SH-SY5Y (cell line): ENCODE measurements around the gene SLC17A6.

Experiments used
- GATA2 ChIP-seq: IDR thresholded peaks from 2 replicates; pipeline ENCODE4 v1.6.1; 2011; ENCODE audit warnings: mild to moderate bottlenecking, low read depth, low read length
- GATA3 ChIP-seq: IDR thresholded peaks from 2 replicates; pipeline ENCODE4 v1.6.1; 2011; ENCODE audit warnings: low read depth, mild to moderate bottlenecking, low read length, moderate library complexity

Gene SLC17A6

GRCh38 chr11:22337596-22338485, at the start of gene SLC17A6:
SLC17A6 (plus strand) TSS chr11:22338381; CDS start chr11:22338534, 153 bp downstream.
- no peak for TF ChIP-seq GATA2
- TF ChIP-seq GATA3 = no peak

GRCh38 chr11:22302368-22302767, 35.8 kb upstream of the SLC17A6 start:
- TF ChIP-seq GATA2 = no peak
- no peak for TF ChIP-seq GATA3

DNA sequence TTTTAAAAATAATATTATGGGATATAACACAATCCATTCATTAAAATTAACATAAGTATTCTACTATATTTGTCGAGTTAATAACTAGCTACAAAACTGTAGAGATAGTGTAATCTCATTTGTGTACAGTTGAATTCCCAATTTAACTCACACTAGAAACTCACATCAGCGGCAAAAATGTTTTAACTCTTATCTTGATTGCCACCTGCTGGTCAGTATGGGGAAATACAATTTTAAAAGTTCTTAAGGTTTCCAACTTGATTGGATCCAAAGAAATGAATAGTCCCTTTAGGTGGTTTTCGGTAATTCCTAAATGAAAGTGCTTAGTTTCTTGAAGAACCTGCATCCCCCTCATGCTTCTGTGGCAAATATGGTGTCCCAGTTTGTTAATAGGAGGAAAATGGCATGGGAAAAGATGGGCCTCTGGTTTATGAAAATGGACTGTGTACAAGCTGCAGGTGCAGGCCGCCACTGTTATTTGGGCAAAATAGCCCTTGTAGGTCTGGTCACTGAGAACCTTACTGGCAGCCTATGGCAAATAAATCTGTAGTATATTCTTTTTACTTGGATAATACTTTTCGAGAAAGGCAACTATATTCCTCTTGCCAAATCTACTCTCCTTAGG, 33.7 kb upstream of the SLC17A6 start:
- no peak for TF ChIP-seq GATA3
- TF ChIP-seq GATA2 = no peak

DNA sequence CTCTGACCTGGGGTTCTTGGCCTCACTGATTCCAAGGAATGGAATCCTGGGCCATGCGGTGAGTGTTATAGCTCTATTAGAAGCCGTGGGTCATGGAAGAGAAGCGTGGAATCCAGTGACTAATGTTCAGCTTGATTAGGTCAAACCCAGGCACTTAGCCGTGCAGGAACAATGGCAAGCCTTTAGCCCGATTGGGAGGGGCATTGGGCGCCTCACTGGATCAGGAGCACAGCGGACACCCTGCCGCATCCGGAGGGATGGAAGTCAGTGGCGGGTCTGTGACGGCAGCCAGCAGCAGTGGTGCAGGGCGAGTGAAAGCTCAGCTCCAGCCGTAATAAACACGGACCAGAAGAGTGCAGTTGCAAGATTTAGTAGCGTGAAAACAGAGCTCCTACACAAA, 20.5 kb upstream of the SLC17A6 start:
- TF ChIP-seq GATA3 (no peak), GATA2 (no peak)

DNA sequence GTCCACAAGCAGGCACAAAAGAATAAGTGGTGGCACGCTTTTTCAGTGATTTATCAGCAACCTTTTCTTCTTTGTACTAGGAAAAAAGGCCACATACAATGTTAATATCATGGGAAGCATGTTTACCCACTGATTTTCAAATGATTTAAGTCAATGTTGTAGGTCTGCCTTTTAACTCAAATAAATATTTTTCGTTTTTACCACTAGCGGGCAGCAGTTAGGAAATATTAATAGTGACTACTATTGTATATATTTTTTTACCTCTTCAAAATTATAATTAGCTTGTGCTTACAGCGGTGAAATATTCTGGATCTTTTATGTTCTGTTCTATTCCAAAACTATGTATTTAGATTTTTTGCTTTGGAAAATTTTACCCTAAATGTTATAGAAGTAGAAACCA, 6.4 kb upstream of the SLC17A6 start:
- no peak for TF ChIP-seq GATA2
- no peak for TF ChIP-seq GATA3

DNA sequence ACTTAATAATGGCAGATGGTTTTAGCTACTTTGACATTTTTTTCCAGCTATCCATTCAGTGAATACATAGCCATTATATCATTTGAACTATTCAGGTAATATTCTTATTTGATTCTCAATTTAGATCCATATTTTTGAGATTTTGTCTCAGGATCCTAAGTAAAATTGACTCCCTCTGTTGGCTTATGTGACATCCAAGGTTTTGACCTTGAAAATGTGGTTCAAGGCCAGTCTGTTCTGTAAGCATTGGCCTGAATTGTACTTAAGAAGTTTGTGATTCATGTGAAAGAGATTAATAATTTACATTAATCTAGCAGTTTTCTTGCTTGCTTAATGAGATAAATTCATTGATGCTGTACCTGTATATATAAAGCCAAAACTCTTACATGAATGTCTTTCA, 1.6 kb upstream of the SLC17A6 start:
- TF ChIP-seq GATA2 (no peak), GATA3 (no peak)

- no peak for TF ChIP-seq GATA2
- no peak for TF ChIP-seq GATA3
Measured at GRCh38 chr11:22339611-22340010, 1.4 kb downstream of the SLC17A6 start.

DNA sequence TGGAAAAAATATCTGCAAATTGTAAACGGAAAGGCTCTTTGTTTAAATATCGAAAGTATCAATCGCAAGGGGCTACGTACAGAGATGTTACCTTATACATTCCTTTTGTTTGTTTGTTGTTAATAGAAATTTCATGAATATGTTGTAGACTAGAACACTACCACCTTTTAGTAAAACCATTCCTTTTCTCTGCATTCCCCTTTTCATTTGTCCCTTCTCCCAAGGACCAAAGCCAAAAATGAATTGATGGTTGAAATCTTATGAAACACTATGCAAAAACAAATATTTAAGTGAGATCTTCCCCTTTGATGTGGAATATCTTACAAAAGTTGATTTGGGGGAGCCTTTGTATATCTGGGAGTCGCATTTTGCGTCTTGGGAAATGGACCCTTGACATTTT, 2.1 kb downstream of the SLC17A6 start:
- TF ChIP-seq GATA3 (no peak), GATA2 (no peak)

- TF ChIP-seq GATA2 = no peak
- TF ChIP-seq GATA3 = no peak
Measured at GRCh38 chr11:22340701-22341587, 2.8 kb downstream of the SLC17A6 start.

DNA sequence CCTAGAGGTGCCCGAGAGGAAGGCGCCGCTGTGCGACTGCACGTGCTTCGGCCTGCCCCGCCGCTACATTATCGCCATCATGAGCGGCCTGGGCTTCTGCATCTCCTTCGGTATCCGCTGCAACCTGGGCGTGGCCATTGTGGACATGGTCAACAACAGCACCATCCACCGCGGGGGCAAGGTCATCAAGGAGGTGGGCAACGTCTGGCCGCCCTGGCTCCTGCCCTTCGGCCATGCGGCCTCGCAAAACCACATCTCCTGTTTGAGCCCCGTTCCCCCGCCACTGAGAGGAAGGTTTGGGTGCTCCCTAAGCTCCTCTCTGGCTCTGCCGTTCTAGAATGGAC, 3.4 kb downstream of the SLC17A6 start:
- TF ChIP-seq GATA2 = no peak
- TF ChIP-seq GATA3 = no peak

DNA sequence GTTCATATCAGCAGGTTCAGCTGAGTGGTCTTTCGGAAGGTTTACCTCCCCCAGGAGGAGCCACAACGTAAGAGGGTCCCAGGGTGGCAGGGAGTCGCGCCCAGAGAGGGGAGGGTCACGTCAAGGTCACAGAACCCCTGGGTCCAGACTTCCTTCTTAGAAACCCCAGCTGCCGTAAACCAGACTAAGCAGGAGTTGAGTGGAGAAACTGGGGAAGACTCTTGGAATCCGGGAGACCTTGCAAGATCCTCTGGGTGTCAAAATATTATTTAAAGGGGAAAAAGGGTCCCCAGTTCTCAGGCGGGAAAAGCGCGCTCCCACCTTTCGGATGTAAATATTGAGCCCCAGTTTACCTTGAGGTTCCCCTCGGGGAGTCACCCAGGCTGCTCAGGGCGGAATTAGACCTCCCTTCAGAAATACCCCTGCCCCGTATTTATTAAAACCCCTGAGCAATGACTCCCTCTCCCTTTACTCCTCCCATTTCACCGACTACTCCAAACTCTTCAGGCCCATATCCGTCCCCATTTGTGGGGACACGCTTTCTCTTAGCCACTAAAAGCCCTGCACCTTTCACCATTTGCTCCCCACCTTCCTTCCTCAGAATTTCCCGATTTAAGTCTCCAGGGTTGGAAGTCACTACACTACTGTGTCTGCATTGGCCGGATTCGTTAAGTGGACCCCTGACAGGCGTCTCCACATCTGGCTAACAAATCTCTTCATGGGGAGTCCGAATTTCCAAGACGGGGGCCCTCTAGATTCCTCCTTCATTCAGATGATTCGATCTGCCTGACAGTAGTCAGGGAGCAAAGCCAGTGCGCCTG, 4.2 kb downstream of the SLC17A6 start:
- TF ChIP-seq GATA3 = no peak

GRCh38 chr11:22343032-22343324, 4.8 kb downstream of the SLC17A6 start:
- TF ChIP-seq GATA2 = no peak
- no peak for TF ChIP-seq GATA3

GRCh38 chr11:22343371-22344032, 5.3 kb downstream of the SLC17A6 start:
- TF ChIP-seq GATA2 = no peak
- TF ChIP-seq GATA3 = no peak

DNA sequence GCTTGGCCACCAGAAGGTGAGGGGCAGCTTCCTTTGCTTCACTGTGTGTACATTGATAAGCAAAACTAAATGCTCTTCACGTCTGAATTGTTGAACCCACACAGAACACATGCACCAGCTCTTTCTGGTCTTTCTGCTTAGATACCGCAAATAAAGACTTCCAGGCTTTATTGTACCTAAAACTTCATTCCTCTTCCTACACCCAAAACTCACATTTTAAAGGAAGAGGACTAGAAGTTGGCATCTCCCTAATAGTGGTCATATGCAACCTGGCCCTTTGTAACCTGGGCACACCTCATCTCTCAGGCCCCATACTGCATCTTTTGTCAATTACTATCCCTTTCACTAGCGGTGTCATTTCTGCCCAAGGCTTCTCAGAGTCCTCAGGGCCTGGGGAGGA, 5.9 kb downstream of the SLC17A6 start:
- TF ChIP-seq GATA2 (no peak), GATA3 (no peak)
